ENCODE data around the gene PTPRK.
A peak's percentile ranks its signal among the peaks of the same experiment; 100 is the strongest.

Gene PTPRK

DNA sequence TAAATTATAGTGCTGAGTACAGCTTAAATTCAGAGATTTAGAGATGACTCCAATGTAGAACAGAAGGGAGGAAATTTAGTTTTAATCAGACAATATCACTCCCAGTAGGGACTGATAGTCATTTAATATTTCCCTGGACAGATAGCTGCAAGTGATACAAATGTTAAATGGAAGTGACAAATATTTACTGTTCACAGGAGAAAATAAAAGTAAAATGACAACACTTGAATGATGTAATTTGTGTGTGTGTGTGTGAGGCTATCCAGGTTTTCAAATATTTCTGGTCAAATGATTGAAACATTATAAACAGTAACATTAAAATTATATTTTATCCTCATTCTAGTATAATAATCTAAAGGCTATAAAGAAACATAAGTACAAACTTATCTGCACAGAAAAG is 399.2 kb downstream of the PTPRK start:
- TF ChIP-seq, protein P1, sequence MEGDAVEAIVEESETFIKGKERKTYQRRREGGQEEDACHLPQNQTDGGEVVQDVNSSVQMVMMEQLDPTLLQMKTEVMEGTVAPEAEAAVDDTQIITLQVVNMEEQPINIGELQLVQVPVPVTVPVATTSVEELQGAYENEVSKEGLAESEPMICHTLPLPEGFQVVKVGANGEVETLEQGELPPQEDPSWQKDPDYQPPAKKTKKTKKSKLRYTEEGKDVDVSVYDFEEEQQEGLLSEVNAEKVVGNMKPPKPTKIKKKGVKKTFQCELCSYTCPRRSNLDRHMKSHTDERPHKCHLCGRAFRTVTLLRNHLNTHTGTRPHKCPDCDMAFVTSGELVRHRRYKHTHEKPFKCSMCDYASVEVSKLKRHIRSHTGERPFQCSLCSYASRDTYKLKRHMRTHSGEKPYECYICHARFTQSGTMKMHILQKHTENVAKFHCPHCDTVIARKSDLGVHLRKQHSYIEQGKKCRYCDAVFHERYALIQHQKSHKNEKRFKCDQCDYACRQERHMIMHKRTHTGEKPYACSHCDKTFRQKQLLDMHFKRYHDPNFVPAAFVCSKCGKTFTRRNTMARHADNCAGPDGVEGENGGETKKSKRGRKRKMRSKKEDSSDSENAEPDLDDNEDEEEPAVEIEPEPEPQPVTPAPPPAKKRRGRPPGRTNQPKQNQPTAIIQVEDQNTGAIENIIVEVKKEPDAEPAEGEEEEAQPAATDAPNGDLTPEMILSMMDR (IDR thresholded peaks at IDR 0.05; ENCODE audit: low read depth, low read length): no peak
- in situ Hi-C loops (cut with HindIII; ENCODE audit: low sequenced_read_pairs): no loop called here
- H3K4me3 ChIP-seq (ENCODE audit: low read depth, low read length): no peak overlapping the region
- DNase-seq (ENCODE audit: low read depth, low spot score): no peak

DNA sequence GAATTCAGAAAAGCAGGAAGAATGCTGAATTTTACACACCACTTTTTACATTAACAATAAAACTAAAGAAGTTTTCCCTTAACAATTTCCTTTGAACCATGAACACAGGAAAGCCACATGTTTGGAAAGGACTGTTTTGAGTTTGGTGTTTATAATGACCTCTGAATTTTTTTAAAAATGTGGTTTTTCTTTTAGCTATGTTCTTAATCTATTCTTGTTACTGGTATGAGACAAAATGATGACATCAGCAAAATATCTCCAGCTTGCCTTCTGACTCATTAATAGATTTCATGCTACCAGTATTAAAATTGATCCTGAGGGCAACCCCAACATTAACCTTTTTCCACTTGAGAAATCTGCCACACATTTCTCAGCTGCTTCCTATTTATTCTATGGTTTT is 402.0 kb downstream of the PTPRK start:
- DNase-seq (ENCODE audit: low read depth, low spot score): peak; percentile 87
- in situ Hi-C loops (cut with HindIII; ENCODE audit: low sequenced_read_pairs): no loop called here
- H3K4me3 ChIP-seq (ENCODE audit: low read depth, low read length): no peak overlapping the region
- TF ChIP-seq, protein P1 (IDR thresholded peaks at IDR 0.05; ENCODE audit: low read depth, low read length): no peak

DNA sequence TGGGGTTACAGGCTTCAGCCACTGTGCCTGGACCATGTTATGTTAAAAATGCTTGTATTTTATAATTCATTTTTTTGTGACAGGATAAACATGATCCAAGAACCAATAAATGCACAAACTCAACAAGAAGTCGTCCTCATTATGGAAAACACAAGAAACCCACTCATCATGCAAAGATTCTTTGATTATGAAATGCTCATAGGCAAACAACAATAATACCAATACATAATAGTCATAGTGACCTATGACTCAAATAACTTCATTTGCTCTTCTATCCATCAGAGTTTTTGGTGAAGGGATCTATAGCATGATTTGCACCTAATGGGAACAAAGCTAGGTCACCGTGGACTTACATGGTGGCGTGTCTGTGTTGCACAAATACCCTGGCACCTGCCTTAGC is 402.5 kb downstream of the PTPRK start:
- in situ Hi-C loops (cut with HindIII; ENCODE audit: low sequenced_read_pairs): no loop called here
- TF ChIP-seq, protein P1 (IDR thresholded peaks at IDR 0.05; ENCODE audit: low read depth, low read length): no peak
- DNase-seq (ENCODE audit: low read depth, low spot score): no peak
- no peak overlapping the region for H3K4me3 ChIP-seq (ENCODE audit: low read depth, low read length)

DNA sequence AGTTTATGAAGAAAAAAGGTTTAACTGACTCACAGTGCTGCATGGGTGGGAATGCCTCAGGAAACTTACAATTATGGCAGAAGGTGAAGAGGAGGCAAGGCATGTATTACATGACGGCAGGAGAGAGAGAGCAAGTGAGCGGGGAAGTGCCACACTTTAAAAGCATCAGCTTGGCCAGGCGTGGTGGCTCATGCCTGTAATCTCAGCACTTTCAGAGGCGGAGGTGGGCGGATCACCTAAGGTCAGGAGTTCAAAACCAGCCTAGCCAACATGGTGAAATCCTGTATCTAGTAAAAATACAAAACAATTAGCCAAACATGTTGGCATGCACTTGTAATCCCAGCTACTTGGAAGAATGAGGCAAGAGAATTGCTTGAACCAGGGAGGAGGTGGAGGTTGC is 406.2 kb downstream of the PTPRK start:
- TF ChIP-seq, protein P1 (IDR thresholded peaks at IDR 0.05; ENCODE audit: low read depth, low read length): no peak

DNA sequence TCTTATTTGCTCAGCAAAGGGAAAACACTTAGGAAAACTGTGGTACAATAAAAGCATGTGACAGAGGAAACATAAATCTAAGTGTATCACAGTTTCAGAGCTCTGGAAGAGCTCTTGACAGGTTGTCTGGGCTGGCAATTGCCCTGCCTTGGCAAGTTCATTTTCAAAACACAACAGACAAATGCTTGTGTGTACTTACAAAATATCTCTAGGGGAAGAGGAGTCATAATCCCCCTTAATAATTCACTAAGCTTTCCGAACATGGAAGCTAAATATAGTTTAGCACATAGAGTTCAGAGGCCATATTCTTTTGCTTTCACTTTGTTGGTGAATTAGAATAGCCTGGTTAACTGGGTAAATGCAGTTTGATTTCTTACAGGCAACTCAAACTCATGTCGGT is 407.9 kb downstream of the PTPRK start:
- DNase-seq (ENCODE audit: low read depth, low spot score): peak; percentile 14
- no peak overlapping the region for H3K4me3 ChIP-seq (ENCODE audit: low read depth, low read length)
- TF ChIP-seq, protein P1 (IDR thresholded peaks at IDR 0.05; ENCODE audit: low read depth, low read length): no peak
- in situ Hi-C loops (cut with HindIII; ENCODE audit: low sequenced_read_pairs): no loop called here

More for the DNA sequence above, 406.2 kb downstream of the PTPRK start:
- in situ Hi-C loops (cut with HindIII; ENCODE audit: low sequenced_read_pairs): no loop called here
- no peak overlapping the region for H3K4me3 ChIP-seq (ENCODE audit: low read depth, low read length)
- no peak for DNase-seq (ENCODE audit: low read depth, low spot score)

DNA sequence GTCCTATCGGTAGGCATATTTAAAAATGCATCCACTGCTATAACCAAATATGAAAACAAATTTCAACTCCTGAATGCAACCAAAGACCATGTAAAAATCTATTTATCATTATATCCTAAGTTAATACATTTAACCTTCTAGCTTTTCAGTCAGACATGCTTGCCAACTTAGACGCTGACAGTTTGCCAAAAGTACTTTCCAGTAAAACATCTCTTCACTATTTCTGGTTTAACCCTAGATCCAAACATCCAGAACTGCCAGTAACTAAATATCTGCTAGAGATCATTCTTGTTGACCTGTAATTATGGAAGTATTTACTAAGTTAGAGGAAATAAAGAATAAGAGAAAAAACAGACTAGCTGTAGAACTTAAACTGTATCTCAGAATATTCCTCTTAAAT is 409.3 kb downstream of the PTPRK start:
- TF ChIP-seq, protein P1 (IDR thresholded peaks at IDR 0.05; ENCODE audit: low read depth, low read length): no peak
- in situ Hi-C loops (cut with HindIII; ENCODE audit: low sequenced_read_pairs): no loop called here
- peak; percentile 25 for DNase-seq (ENCODE audit: low read depth, low spot score)

DNA sequence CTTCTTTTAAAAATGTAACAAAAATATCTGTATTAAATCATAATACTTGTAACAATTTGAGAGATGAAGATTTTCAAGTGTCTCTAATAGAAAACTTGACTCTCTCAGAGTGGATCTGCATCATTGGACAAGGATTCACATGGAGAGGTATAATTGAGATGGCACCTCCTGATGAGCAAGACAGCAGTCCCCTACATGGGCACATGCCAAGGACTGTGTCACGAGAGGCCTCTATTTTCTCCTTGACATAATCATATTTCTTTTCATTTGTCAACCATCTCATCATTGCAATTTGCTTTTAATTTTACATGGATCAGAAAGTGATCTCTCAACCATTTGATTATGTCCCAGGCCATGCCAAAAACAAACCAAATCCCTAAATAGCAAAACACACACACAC is 412.7 kb downstream of the PTPRK start:
- no peak for DNase-seq (ENCODE audit: low read depth, low spot score)
- H3K4me3 ChIP-seq (ENCODE audit: low read depth, low read length): no peak overlapping the region
- TF ChIP-seq, protein P1 (IDR thresholded peaks at IDR 0.05; ENCODE audit: low read depth, low read length): no peak
- in situ Hi-C loops (cut with HindIII; ENCODE audit: low sequenced_read_pairs): no loop called here

More for the DNA sequence above, 409.3 kb downstream of the PTPRK start:
- H3K4me3 ChIP-seq (ENCODE audit: low read depth, low read length): no peak overlapping the region
